Measurements from ENCODE around the gene UBA52.
"Not testable (repeated sequence)": the region's sequence is repeated elsewhere in the genome, so short reads cannot be mapped to it uniquely, and the experiment has no call there.

UBA52 gene

DNA sequence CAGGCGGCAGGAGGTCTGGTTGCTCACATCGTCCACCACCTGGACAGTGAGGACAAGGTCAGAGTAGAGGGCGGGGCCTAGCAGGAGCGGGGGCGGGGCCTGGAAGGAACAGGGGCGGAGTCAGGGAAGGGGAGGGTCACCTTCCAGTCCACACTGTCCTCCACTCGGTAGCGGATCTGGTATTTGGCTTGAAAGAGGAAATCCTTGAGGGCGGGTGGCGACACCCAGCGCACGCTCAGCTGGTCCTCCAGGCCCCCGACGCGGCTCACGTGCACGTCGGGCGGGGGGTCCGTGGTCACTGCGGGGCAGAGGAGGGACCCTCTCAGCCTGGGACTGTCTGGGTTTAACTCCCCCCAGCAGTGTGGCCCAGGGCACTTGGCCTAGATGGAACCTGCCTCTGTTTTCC lies 25.1 kb downstream of the UBA52 start:
- no peak overlapping the region for H3K4me3 ChIP-seq (ENCODE audit: control insufficient read depth, low read depth, low read length)
- DNase-seq (ENCODE audit: low read depth): no peak
- TF ChIP-seq, protein P1, sequence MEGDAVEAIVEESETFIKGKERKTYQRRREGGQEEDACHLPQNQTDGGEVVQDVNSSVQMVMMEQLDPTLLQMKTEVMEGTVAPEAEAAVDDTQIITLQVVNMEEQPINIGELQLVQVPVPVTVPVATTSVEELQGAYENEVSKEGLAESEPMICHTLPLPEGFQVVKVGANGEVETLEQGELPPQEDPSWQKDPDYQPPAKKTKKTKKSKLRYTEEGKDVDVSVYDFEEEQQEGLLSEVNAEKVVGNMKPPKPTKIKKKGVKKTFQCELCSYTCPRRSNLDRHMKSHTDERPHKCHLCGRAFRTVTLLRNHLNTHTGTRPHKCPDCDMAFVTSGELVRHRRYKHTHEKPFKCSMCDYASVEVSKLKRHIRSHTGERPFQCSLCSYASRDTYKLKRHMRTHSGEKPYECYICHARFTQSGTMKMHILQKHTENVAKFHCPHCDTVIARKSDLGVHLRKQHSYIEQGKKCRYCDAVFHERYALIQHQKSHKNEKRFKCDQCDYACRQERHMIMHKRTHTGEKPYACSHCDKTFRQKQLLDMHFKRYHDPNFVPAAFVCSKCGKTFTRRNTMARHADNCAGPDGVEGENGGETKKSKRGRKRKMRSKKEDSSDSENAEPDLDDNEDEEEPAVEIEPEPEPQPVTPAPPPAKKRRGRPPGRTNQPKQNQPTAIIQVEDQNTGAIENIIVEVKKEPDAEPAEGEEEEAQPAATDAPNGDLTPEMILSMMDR (IDR thresholded peaks at IDR 0.05; ENCODE audit: control insufficient read depth, insufficient read depth, low read depth, low read length, missing control alignments): no peak

DNA sequence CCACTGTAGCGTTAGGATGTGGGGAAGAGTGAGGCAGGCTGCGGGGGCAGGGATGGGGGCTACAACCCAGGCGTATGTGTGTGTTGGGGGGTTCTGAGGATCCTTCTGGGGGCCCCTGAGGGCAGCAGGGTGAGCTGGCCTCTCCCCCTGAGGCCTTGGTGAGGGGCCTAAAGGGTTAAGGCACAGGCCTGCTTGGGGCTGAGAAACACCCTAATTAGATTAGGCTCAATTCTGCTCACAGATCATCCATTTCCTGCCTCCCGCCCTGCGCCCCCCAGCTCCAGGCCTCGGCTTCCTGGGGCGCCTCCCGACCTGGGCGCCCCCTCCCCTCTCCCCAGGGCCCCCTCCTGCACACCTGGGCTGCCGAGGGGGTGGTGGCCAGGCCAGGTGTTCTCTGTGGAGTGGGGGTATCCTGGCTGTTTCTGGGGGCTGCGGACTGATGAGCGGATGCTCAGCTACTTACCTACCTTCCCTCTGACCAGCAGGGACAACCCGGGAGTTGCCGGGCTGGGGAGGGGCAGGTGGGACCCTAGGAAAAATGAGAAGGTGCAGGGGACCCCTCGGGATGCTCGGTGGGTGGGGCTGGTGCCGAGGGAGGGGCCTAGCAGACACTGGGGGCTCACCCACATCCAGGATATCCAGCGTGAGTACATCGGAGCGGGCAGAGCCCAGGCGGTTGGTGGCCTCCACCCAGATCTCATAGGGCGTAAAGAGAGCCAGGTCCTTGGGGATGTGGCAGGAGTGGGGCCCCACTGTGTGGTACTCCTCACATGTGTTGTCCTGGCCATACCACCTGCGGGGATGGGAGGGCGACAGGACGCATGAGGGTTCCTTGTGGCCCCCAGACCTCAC lies 26.4 kb downstream of the UBA52 start:
- TF ChIP-seq, protein P1 (IDR thresholded peaks at IDR 0.05; ENCODE audit: control insufficient read depth, insufficient read depth, low read depth, low read length, missing control alignments): no peak
- no peak overlapping the region for H3K4me3 ChIP-seq (ENCODE audit: control insufficient read depth, low read depth, low read length)
- no peak for DNase-seq (ENCODE audit: low read depth)

DNA sequence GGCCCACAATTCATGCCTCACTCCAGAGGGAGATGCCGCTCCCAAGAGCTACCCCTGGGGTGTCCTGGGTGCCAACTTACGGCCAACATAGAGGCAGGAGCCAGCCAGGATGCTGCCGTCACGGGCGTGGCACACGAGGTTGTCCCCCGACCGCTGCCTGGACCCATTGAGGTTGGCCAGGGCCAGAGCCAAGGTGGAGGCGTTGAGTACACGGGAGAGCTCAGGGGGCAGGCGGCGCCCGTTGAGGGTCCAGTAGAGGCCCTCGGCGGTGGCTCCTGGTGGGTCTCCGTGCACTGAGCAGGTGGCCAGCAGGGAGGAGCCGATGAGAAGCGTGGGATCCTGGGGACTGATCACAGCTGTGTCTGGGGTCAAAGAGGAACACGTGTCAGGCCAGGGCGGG lies 27.8 kb downstream of the UBA52 start:
- no peak overlapping the region for H3K4me3 ChIP-seq (ENCODE audit: control insufficient read depth, low read depth, low read length)
- TF ChIP-seq, protein P1 (IDR thresholded peaks at IDR 0.05; ENCODE audit: control insufficient read depth, insufficient read depth, low read depth, low read length, missing control alignments): no peak
- no peak for DNase-seq (ENCODE audit: low read depth)

DNA sequence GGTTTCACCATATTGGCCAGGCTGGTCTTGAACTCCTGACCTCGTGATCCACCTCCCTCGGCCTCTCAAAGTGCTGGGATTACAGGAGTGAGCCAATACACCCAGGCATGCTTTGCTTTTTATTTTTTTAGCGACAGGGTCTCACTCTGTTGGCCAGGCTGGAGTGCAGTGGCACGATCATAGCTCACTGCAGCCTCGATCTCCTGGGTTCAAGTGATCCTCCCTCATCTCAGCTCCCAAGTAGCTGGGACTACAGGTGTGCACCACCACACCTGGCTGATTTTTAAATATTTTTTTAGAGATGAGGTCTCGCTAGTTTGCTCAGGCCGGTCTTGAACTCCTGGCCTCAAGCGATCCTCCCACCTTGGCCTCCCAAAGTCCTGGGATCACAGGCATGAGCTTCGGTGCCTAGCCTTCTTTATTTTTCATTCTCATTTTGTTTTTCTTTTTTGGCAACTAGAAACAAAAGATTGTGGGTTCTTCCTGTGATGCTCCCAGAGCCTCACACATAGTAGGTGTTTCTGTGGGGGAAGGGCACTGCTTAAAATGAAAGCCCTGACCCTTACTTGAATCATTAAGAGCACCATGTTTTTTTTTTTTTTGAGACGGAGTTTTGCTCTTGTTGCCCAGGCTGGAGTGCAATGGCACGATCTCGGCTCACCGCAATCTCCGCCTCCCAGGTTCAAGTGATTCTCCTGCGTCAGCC lies 29.2 kb downstream of the UBA52 start:
- not testable (repeated sequence) for H3K4me3 ChIP-seq (ENCODE audit: control insufficient read depth, low read depth, low read length); DNase-seq (ENCODE audit: low read depth)

DNA sequence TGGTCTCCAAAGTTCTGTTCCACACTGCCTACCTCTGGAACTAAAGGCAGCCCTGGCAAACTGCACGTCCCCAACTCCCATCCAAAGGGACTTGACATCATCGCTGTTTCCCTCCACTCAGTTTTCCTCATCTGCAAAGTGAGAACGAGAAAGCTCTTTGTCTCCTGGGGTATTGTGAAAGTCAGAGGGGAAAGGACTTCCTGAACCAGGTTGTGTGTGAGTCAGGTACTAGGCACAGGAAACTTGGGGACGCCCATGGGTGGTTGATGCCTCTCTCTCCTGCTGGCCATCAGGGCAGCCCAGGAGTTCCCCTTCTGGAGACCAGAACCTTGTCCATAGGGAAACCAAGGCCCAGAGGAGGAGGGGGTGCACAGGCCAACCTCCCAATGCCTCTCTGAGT lies 30.2 kb downstream of the UBA52 start:
- TF ChIP-seq, protein P1 (IDR thresholded peaks at IDR 0.05; ENCODE audit: control insufficient read depth, insufficient read depth, low read depth, low read length, missing control alignments): no peak
- no peak for DNase-seq (ENCODE audit: low read depth)
- no peak overlapping the region for H3K4me3 ChIP-seq (ENCODE audit: control insufficient read depth, low read depth, low read length)

DNA sequence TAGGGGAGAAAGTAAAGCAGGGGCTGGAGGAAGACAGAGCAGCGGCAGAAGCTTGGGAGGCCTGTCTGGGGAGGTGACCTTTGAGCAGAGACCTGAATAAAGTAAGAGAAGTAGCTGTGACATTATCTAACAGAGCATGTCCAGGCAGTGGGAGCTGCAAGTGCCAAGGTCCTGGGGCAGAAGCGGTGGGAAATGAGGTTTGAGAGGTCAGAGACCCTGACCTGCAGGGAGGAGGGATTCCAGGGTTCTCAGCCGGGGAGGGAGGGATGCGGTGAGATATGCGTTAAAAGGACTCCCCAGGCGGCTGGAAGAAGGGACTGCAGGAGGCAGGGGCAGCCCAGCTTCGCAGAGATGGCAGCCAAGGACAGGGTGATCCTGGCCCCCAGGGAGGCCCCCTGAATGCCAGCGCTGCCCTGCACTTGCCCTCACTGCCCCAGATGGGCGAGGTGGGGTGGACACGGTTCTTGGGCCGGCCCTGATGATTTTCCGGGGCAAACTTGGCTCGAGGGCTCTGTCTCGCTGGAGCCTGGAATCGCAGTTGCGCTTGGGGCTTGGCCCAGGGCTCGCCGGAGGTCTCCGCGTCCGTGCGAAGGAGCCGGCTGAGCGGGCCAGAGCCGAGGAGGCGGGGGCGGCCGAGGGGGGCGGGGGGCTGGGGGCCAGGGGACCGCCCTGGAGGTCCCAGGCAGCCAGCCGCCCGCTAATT lies 31.7 kb downstream of the UBA52 start:
- H3K4me3 ChIP-seq (ENCODE audit: control insufficient read depth, low read depth, low read length): no peak overlapping the region
- DNase-seq (ENCODE audit: low read depth): no peak
- TF ChIP-seq, protein P1 (IDR thresholded peaks at IDR 0.05; ENCODE audit: control insufficient read depth, insufficient read depth, low read depth, low read length, missing control alignments): peak; percentile 38

Measured in AG09309 (cell line).